CD14-positive monocyte (primary cell): ENCODE results near the gene PCBP3. TPM values are rescaled to one million over a fixed set of nuclear protein-coding genes. Genes with fewer than 3 reads are reported as not detected.
"Not testable (repeated sequence)": the region's sequence is repeated elsewhere in the genome, so short reads cannot be mapped to it uniquely, and the experiment has no call there.

Source experiments
- DNase-seq, 3 donors: peaks; one replicate each; pipeline ENCODE4 v3.0.0-alpha.2; 2011 to 2022
- H2AFZ ChIP-seq: 2 replicates; pipeline ENCODE4 v1.6.0; 2012; ENCODE audit warnings: mild to moderate bottlenecking, low read depth, low read length, inconsistent platforms; ENCODE audit not compliant: insufficient read depth, poor library complexity, severe bottlenecking
- H3K27ac ChIP-seq, 2 donors: 1 replicate in 1 of 2; 2 replicates in 1 of 2; pipeline ENCODE4 v1.5.1; 2012 to 2013; ENCODE audit warnings: low read length in 2 of 2, control low read depth in 1 of 2, inconsistent platforms in 1 of 2, low read depth in 1 of 2, mild to moderate bottlenecking in 1 of 2
- H3K27me3 ChIP-seq, 2 donors: one replicate each; pipeline versions ENCODE4 v1.6.0 to v1.6.1; 2011 to 2013; ENCODE audit warnings: low read length in 2 of 2; ENCODE audit not compliant: control insufficient read depth in 2 of 2, insufficient read depth in 2 of 2
- H3K36me3 ChIP-seq, 2 donors: replicated peaks in 1 of 2; 1 replicate in 1 of 2; 2 replicates in 1 of 2; pipeline versions ENCODE4 v1.5.1 to v1.6.1; 2012 to 2013; ENCODE audit warnings: low read length in 2 of 2, control low read depth in 1 of 2, inconsistent platforms in 1 of 2, mild to moderate bottlenecking in 1 of 2; ENCODE audit not compliant: insufficient read depth in 2 of 2, control insufficient read depth in 1 of 2
- H3K4me1 ChIP-seq, 2 donors: 1 replicate in 1 of 2; 2 replicates in 1 of 2; pipeline versions ENCODE4 v1.5.1 to v1.6.1; 2012 to 2013; ENCODE audit warnings: low read length in 2 of 2, control low read depth in 1 of 2, inconsistent platforms in 1 of 2, mild to moderate bottlenecking in 1 of 2, moderate library complexity in 1 of 2; ENCODE audit not compliant: insufficient read depth in 2 of 2, control insufficient read depth in 1 of 2
- H3K4me2 ChIP-seq: replicated peaks from 2 replicates; pipeline ENCODE3; 2012; ENCODE audit warnings: low read length, moderate library complexity, mild to moderate bottlenecking; ENCODE audit not compliant: poor library complexity, severe bottlenecking; ENCODE audit errors: extremely low read depth
- H3K4me3 ChIP-seq, 3 experiments: fragments of 200-600 bp in 1 of 3; sonication (generic) in 1 of 3; replicated peaks in 1 of 3; 1 replicate in 2 of 3; 2 replicates in 1 of 3; pipeline ENCODE4 v1.5.1; 2011 to 2013; ENCODE audit warnings: low read length in 3 of 3, mild to moderate bottlenecking in 3 of 3, control low read depth in 2 of 3, low read depth in 2 of 3, inconsistent platforms in 1 of 3, moderate library complexity in 1 of 3
- H3K79me2 ChIP-seq: 2 replicates; pipeline ENCODE4 v1.6.0; 2012; ENCODE audit warnings: mild to moderate bottlenecking, control low read depth, inconsistent platforms, low read length, moderate library complexity; ENCODE audit not compliant: insufficient read depth
- H3K9ac ChIP-seq: 2 replicates; pipeline ENCODE4 v1.6.0; 2017; ENCODE audit warnings: low read length, mild to moderate bottlenecking; ENCODE audit not compliant: insufficient read depth, poor library complexity, severe bottlenecking
- H3K9me3 ChIP-seq, 2 donors: replicated peaks in 1 of 2; 1 replicate in 1 of 2; 2 replicates in 1 of 2; pipeline versions ENCODE4 v1.5.1 to v1.6.1; 2012 to 2013; ENCODE audit warnings: low read length in 2 of 2, control low read depth in 1 of 2; ENCODE audit not compliant: control insufficient read depth in 1 of 2, insufficient read depth in 1 of 2
- H4K20me1 ChIP-seq: 2 replicates; pipeline ENCODE4 v1.6.0; 2012; ENCODE audit warnings: mild to moderate bottlenecking, low read length, control low read depth, moderate library complexity; ENCODE audit not compliant: insufficient read depth
- H3K27ac Mint-ChIP-seq, 7 donors: one replicate each; pipeline ENCODE4 v1.8.0; 2020; ENCODE audit warnings: mild to moderate bottlenecking in 7 of 7, mixed read lengths in 7 of 7, moderate library complexity in 6 of 7, inconsistent platforms in 2 of 7
- H3K27me3 Mint-ChIP-seq, 3 donors: one replicate each; pipeline ENCODE4 v1.8.0; 2021 to 2022; ENCODE audit warnings: low read depth in 3 of 3, mild to moderate bottlenecking in 3 of 3, mixed read lengths in 3 of 3, moderate library complexity in 3 of 3, inconsistent platforms in 1 of 3
- H3K36me3 Mint-ChIP-seq, 2 donors: one replicate each; pipeline ENCODE4 v1.8.0; 2020; ENCODE audit warnings: mixed read lengths in 2 of 2, inconsistent platforms in 1 of 2, mild to moderate bottlenecking in 1 of 2
- H3K4me1 Mint-ChIP-seq: one replicate; pipeline ENCODE4 v1.8.0; 2020; ENCODE audit warnings: mild to moderate bottlenecking, mixed read lengths
- H3K4me3 Mint-ChIP-seq, 2 donors: one replicate each; pipeline ENCODE4 v1.8.0; 2020; ENCODE audit warnings: mild to moderate bottlenecking in 2 of 2, mixed read lengths in 2 of 2, moderate library complexity in 1 of 2
- H3K9me3 Mint-ChIP-seq, 7 donors: one replicate each; pipeline ENCODE4 v1.8.0; 2020 to 2022; ENCODE audit warnings: mixed read lengths in 7 of 7, mild to moderate bottlenecking in 6 of 7, moderate library complexity in 6 of 7, inconsistent platforms in 2 of 7
- CTCF ChIP-seq: fragments of 200-600 bp; IDR thresholded peaks from one replicate; pipeline ENCODE4 v1.8.0; 2022; ENCODE audit warnings: antibody characterized with exemption, mild to moderate bottlenecking
- WGBS: methylation state at CpG from one replicate; pipeline ENCODE4 v1.1.5; 2013; ENCODE audit warnings: missing lambda C conversion rate; ENCODE audit not compliant: insufficient coverage; 5-methylcytosine and 5-hydroxymethylcytosine counted together
- intact Hi-C, 2 donors: fragments of 100-400 bp; cut with micrococcal nuclease; formaldehyde crosslinking; loops; one replicate each; pipeline versions ENCODE4 v1.15.0 to v1.15.1; 2023
- polyA plus RNA-seq, 3 donors: library from polyadenylated mRNA; depleted of rRNA in 1 of 3; unstranded in 2 of 3; stranded (reverse) in 1 of 3; fragments of 300-500 nt in 2 of 3; fragments of >200 nt in 1 of 3; fragmentation: Illumina TruSeq in 2 of 3; gene quantifications; 1 replicate in 2 of 3; 2 replicates in 1 of 3; pipeline ENCODE4 v1.2.3, GENCODE V29; 2012 to 2021

The PCBP3 gene
- polyA plus RNA-seq, 3 donors, result 0.34 to 0.49 TPM; not detected in 1

DNA sequence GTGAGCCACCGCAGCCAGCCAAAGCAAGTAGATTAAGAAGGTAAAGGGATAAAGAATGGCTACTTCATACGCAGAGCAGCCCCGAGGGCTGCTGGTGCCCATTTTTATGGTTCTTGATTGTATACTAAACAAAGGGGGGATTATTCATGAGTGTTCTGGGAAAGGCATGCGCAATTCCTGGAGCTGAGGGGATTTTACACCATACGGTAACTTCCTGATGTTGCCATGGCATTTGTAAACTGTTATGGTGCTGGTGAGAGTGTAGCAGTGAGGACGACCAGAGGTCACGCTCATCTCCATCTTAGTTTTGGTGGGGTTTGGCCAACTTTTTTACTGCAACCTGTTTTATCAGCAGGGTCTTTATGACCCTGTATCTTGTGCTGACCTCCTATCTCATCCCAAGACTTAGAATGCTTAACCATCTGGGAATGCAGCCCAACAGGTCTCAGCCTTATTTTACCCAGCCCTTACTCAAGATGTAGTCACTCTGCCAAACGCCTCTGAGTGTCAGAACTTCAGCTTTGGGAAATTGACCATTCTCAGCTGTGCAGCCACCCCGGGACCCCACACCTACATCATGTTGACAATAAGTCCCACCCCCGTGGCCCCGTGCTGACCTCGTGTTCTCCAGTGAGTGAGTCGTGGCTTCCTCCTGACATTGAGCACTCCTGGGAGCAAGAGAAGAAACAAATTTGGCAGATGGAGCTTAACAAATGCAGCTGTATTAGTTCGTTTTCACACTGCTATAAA, 188.6 kb downstream of the PCBP3 start:
- intact Hi-C loops, result no loop called here
- H3K9me3 Mint-ChIP-seq, result peaks cover 18 to 32% (median 28%) of the 10 kb centered on the region in 7 donors
- Histone ChIP-seq H3K27ac (no peak overlapping the region), H2AFZ (no peak overlapping the region), H4K20me1 (no peaks in the 10 kb centered on the region), H3K4me2 (no peak overlapping the region), H3K4me1 (no peaks in the 10 kb centered on the region), H3K36me3 (no peaks in the 10 kb centered on the region), H3K9me3 (peaks cover 21 to 37% of the 10 kb centered on the region in 2 donors), H3K4me3 (no peak overlapping the region), H3K27me3 (no peaks in the 10 kb centered on the region), H3K9ac (no peak overlapping the region), H3K79me2 (no peaks in the 10 kb centered on the region)
- H3K27me3 Mint-ChIP-seq, result no peaks in the 10 kb centered on the region
- no peak overlapping the region for H3K4me3 Mint-ChIP-seq
- DNase-seq, result no peak
- no peak overlapping the region for H3K27ac Mint-ChIP-seq
- H3K4me1 Mint-ChIP-seq, result peaks cover 8% of the 10 kb centered on the region
- 99% methylated on average over 9 of the region's 14 CpGs for WGBS
- H3K36me3 Mint-ChIP-seq, result peaks cover 0 to 5% of the 10 kb centered on the region in 2 donors
- no peak for TF ChIP-seq CTCF

GRCh38 chr21:45832741-45833235, 189.3 kb downstream of the PCBP3 start:
- H3K4me2 ChIP-seq, H3K27me3 ChIP-seq, H2AFZ ChIP-seq, H3K27ac Mint-ChIP-seq, intact Hi-C loops, H4K20me1 ChIP-seq, H3K27ac ChIP-seq, H3K36me3 ChIP-seq, H3K4me1 Mint-ChIP-seq, H3K4me1 ChIP-seq, H3K4me3 ChIP-seq, H3K79me2 ChIP-seq, H3K9ac ChIP-seq, H3K27me3 Mint-ChIP-seq, H3K4me3 Mint-ChIP-seq, DNase-seq, H3K36me3 Mint-ChIP-seq: not testable (repeated sequence)
- 42% methylated on average over 3 of the region's 12 CpGs for WGBS
- H3K9me3 ChIP-seq, result peaks cover 21 to 37% of the 10 kb centered on the region in 2 donors
- H3K9me3 Mint-ChIP-seq, result peaks cover 18 to 32% (median 28%) of the 10 kb centered on the region in 7 donors
